CD4-positive, alpha-beta T cell (primary cell): ENCODE data around the gene AVEN. TPM values are rescaled to one million over a fixed set of nuclear protein-coding genes. Genes with fewer than 3 reads are reported as not detected.
"Not testable (repeated sequence)": the region's sequence is repeated elsewhere in the genome, so short reads cannot be mapped to it uniquely, and the experiment has no call there.

Source experiments
- ATAC-seq: fragments of 200-7000 bp; cut with Tn5 transposase; one replicate; pipeline ENCODE4 v1.10.0; 2022; ENCODE audit warnings: mild to moderate bottlenecking; ENCODE audit not compliant: poor library complexity
- CTCF ChIA-PET: fragments of 350-600 bp; sonication (Branson Sonifier 250); formaldehyde crosslinking; loops from one replicate; lab custom pipeline; 2021; ENCODE audit warnings: antibody characterized with exemption, inconsistent platforms; lab: Charles Lee
- POLR2A ChIA-PET: fragments of 350-600 bp; sonication (Branson Sonifier 250); formaldehyde crosslinking; loops from one replicate; lab custom pipeline; 2021; ENCODE audit warnings: antibody characterized with exemption, inconsistent platforms; lab: Charles Lee
- DNase-seq, 14 experiments: peaks; one replicate each; pipeline ENCODE4 v3.0.0-alpha.2; 2013 to 2020; ENCODE audit warnings: mixed read lengths in 2 of 14
- H3K27ac ChIP-seq, 2 donors: one replicate each; pipeline versions ENCODE4 v1.5.1 to v1.7.0; 2013; ENCODE audit warnings: low read length in 2 of 2, low read depth in 1 of 2, mild to moderate bottlenecking in 1 of 2
- H3K27me3 ChIP-seq, 2 experiments: 1 replicate in 1 of 2; 2 replicates in 1 of 2; pipeline versions ENCODE4 v1.6.1 to v1.7.0; 2013; ENCODE audit warnings: low read length in 2 of 2, control low read depth in 1 of 2, mild to moderate bottlenecking in 1 of 2, moderate library complexity in 1 of 2; ENCODE audit not compliant: insufficient read depth in 2 of 2, control insufficient read depth in 1 of 2
- H3K36me3 ChIP-seq: one replicate; pipeline ENCODE4 v1.6.1; 2013; ENCODE audit warnings: low read length, control low read depth; ENCODE audit not compliant: insufficient read depth
- H3K4me1 ChIP-seq: one replicate; pipeline ENCODE4 v1.6.1; 2013; ENCODE audit warnings: low read length, control low read depth; ENCODE audit not compliant: insufficient read depth
- H3K4me3 ChIP-seq: one replicate; pipeline ENCODE4 v1.5.1; 2013; ENCODE audit warnings: mild to moderate bottlenecking, low read length, moderate library complexity
- H3K9me3 ChIP-seq, 2 experiments: 1 replicate in 1 of 2; 2 replicates in 1 of 2; pipeline versions ENCODE4 v1.6.1 to v1.7.0; 2013; ENCODE audit warnings: low read length in 2 of 2, mild to moderate bottlenecking in 2 of 2, control low read depth in 1 of 2, moderate library complexity in 1 of 2; ENCODE audit not compliant: control insufficient read depth in 1 of 2, insufficient read depth in 1 of 2
- H3K27ac Mint-ChIP-seq: one replicate; pipeline ENCODE4 v1.8.0; 2020; ENCODE audit warnings: mixed read lengths
- H3K27me3 Mint-ChIP-seq: one replicate; pipeline ENCODE4 v1.8.0; 2021; ENCODE audit warnings: mixed read lengths
- H3K36me3 Mint-ChIP-seq: one replicate; pipeline ENCODE4 v1.8.0; 2021; ENCODE audit warnings: low read depth, mixed read lengths
- H3K4me1 Mint-ChIP-seq: one replicate; pipeline ENCODE4 v1.8.0; 2021; ENCODE audit warnings: low read depth, mixed read lengths
- H3K4me3 Mint-ChIP-seq: one replicate; pipeline ENCODE4 v1.8.0; 2020; ENCODE audit warnings: mild to moderate bottlenecking, mixed read lengths
- H3K9me3 Mint-ChIP-seq: one replicate; pipeline ENCODE4 v1.8.0; 2020; ENCODE audit warnings: mixed read lengths
- intact Hi-C, 2 experiments: fragments of 100-400 bp; cut with DNase I in 1 of 2; cut with micrococcal nuclease in 1 of 2; formaldehyde crosslinking; loops; one replicate each; pipeline versions ENCODE4 v1.15.1 to v1.9.0; 2023 to 2025; cut with DNase I, micrococcal nuclease
- total RNA-seq, 174 experiments: library from RNA in 2 of 174; stranded (reverse) in 2 of 174; gene quantifications; one replicate each; pipeline ENCODE4 v1.2.3 and lab custom pipeline; 2021 to 2026
- TF ChIP-seq, protein P1 (sequence below): fragments of 200-600 bp; IDR thresholded peaks from one replicate; pipeline ENCODE4 v1.8.0; 2022; ENCODE audit warnings: antibody characterized with exemption, mild to moderate bottlenecking

Gene AVEN
- total RNA-seq, 2 experiments from 2014 or later = 4.5 to 4.9 TPM

DNA sequence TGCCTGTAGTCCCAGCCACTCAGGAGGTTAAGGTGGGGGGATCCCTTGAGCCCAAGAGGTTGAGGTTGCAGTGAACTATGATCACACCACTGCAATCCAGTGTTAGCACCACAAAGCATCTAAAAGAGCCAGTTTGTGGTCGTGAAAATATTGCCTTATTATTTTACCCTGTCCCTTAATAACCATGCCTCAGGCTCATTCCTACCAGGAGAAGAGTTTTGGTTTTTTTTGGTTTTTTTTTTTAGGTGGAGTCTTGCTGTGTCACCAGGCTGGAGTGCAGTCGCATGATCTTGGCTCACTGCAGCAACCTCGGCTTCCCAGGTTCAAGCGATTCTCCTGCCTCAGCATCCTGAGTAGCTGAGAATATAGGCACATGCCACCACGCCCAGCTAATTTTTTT is 17.9 kb upstream of the AVEN start:
- H3K27ac Mint-ChIP-seq = no peak overlapping the region
- ChIA-PET CTCF (no interaction called here), POLR2A (no interaction called here)
- no peaks in the 10 kb centered on the region for H3K9me3 Mint-ChIP-seq
- no peaks in the 10 kb centered on the region for H3K4me1 Mint-ChIP-seq
- Histone ChIP-seq H3K27me3 (no peaks in the 10 kb centered on the region), H3K4me3 (no peak overlapping the region), H3K9me3 (no peaks in the 10 kb centered on the region), H3K36me3 (no peaks in the 10 kb centered on the region), H3K4me1 (no peaks in the 10 kb centered on the region), H3K27ac (no peak overlapping the region)
- no peaks in the 10 kb centered on the region for H3K27me3 Mint-ChIP-seq
- no peak for ATAC-seq
- peaks cover 5% of the 10 kb centered on the region for H3K36me3 Mint-ChIP-seq
- no peak overlapping the region for H3K4me3 Mint-ChIP-seq
- no peak for DNase-seq
- intact Hi-C loops = loop anchor here in 1 of 2 experiments (2.0 kb wide), 1 partner anchor 14 kb away; no protein-coding TSS in a partner anchor
- TF ChIP-seq, protein P1, sequence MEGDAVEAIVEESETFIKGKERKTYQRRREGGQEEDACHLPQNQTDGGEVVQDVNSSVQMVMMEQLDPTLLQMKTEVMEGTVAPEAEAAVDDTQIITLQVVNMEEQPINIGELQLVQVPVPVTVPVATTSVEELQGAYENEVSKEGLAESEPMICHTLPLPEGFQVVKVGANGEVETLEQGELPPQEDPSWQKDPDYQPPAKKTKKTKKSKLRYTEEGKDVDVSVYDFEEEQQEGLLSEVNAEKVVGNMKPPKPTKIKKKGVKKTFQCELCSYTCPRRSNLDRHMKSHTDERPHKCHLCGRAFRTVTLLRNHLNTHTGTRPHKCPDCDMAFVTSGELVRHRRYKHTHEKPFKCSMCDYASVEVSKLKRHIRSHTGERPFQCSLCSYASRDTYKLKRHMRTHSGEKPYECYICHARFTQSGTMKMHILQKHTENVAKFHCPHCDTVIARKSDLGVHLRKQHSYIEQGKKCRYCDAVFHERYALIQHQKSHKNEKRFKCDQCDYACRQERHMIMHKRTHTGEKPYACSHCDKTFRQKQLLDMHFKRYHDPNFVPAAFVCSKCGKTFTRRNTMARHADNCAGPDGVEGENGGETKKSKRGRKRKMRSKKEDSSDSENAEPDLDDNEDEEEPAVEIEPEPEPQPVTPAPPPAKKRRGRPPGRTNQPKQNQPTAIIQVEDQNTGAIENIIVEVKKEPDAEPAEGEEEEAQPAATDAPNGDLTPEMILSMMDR = no peak

DNA sequence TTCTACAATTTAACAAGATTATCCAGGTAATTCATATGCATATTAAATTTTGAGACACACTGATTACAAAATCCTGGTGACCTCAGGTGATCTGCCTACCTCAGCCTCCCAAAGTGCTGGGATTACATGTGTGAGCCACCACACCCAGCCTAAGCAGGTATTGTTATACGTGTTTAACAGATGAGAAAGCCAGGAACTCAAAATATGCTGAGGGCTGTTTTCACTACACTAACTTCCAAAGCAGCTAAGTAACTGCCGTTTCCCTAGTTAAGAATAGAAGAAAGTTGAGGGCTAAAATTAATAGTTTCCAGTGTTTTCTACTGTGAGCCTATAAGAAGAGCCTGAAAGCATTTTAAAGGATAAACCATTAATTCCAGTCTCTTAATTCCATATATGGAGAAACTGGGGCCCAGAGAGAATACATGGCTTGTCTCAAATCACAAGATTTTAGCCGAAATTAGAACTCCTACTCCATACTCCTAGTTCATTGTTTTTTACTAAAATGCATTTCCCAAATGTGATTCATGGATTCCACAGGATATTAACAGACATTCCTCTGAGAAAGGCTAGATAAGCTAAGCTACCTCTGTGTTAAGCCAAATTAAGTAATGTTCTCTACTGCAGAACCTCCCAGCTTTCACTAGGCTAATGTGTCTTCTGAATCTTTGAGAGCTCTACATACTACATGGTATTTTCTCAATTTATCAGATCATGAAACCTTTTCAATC is 17.0 kb upstream of the AVEN start:
- DNase-seq = no peak
- intact Hi-C loops = loop anchor here in 1 of 2 experiments (2.0 kb wide), 1 partner anchor 13 kb away; no protein-coding TSS in a partner anchor
- TF ChIP-seq, protein P1 = no peak
- Mint-ChIP-seq H3K27ac (no peak overlapping the region), H3K4me3 (no peak overlapping the region), H3K27me3 (no peaks in the 10 kb centered on the region), H3K4me1 (no peaks in the 10 kb centered on the region), H3K36me3 (peaks cover 13% of the 10 kb centered on the region), H3K9me3 (peaks cover 7% of the 10 kb centered on the region)
- H3K9me3 ChIP-seq = peaks cover 0 to 2% of the 10 kb centered on the region in 2 experiments
- POLR2A ChIA-PET = no interaction called here
- CTCF ChIA-PET = no interaction called here
- ATAC-seq = no peak
- H3K4me1 ChIP-seq = no peaks in the 10 kb centered on the region
- H3K4me3 ChIP-seq = no peak overlapping the region
- no peaks in the 10 kb centered on the region for H3K36me3 ChIP-seq
- H3K27me3 ChIP-seq = no peaks in the 10 kb centered on the region
- H3K27ac ChIP-seq = no peak overlapping the region

DNA sequence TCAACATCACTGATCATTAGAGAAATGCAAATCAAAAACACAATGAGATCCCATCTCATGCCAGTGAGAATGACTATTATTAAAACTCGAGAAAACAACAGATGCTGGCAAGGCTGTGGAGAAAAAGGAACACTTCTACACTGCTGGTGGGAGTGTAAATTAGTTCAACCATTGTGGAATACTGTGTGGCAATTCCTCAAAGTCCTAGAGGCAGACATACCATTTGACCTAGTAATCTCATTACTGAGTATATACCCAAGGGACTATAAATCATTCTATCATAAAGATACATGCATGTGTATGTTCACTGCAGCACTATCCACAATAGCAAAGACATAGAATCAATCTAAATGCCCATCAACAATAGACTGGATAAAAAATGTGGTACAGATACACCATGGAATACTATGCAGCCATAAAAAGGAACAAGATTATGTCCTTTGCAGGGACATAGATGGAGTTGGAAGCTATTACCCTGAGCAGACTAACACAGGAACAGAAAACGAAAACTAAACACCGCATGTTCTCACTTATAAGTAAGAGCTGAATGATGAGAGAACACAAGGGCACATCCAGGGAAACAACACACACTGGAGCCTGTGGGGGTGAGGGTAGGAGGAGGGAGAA is 15.2 kb upstream of the AVEN start:
- no peaks in the 10 kb centered on the region for H3K4me1 Mint-ChIP-seq
- DNase-seq (no peak), ATAC-seq (no peak)
- intact Hi-C loops = no loop called here
- H3K4me3 ChIP-seq = no peak overlapping the region
- H3K27me3 ChIP-seq = no peaks in the 10 kb centered on the region
- ChIA-PET CTCF (no interaction called here), POLR2A (interaction anchor here (0.9 kb wide), 1 partner anchor 16 kb away, joined by 4 read pairs; the partner anchor contains the start of gene AVEN)
- H3K4me3 Mint-ChIP-seq = no peak overlapping the region
- H3K27ac Mint-ChIP-seq = no peak overlapping the region
- H3K36me3 ChIP-seq = no peaks in the 10 kb centered on the region
- peaks cover 15% of the 10 kb centered on the region for H3K9me3 Mint-ChIP-seq
- H3K9me3 ChIP-seq = peaks cover 5 to 8% of the 10 kb centered on the region in 2 experiments
- H3K4me1 ChIP-seq = no peaks in the 10 kb centered on the region
- H3K27ac ChIP-seq = no peak overlapping the region
- TF ChIP-seq, protein P1 = no peak
- H3K27me3 Mint-ChIP-seq = no peaks in the 10 kb centered on the region
- peaks cover 27% of the 10 kb centered on the region for H3K36me3 Mint-ChIP-seq

DNA sequence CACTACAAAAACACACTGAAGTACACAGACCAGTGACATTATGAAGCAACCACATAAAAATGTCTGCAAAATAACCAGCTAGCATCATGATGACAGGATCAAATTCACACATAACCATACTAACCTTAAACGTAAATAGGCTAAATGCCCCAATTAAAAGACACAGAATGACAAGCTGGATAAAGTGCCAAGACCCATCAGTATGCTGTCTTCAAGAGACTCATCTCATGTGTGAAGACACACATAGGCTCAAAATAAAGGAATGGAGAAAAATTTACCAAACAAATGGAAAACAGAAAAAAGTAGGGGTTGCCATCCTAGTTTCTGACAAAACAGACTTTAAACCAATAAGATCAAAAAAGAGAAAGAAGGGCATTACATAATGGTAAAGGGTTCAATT is 11.4 kb upstream of the AVEN start:
- H3K27ac ChIP-seq, ATAC-seq, H3K27ac Mint-ChIP-seq, H3K36me3 ChIP-seq, DNase-seq, H3K9me3 ChIP-seq, intact Hi-C loops, H3K4me3 ChIP-seq, H3K4me1 Mint-ChIP-seq, H3K4me3 Mint-ChIP-seq, H3K4me1 ChIP-seq, CTCF ChIA-PET, H3K27me3 ChIP-seq, H3K27me3 Mint-ChIP-seq: not testable (repeated sequence)
- POLR2A ChIA-PET = interaction anchor here (0.6 to 1.1 kb wide), 2 partner anchors 11 to 456 kb away, joined by 3 to 4 read pairs; partner anchors contain the start of gene AVEN
- H3K36me3 Mint-ChIP-seq = peaks cover 29% of the 10 kb centered on the region
- peaks cover 15% of the 10 kb centered on the region for H3K9me3 Mint-ChIP-seq
